ENCODE data around the gene N4BP2L2. TPM values are rescaled to one million over a fixed set of nuclear protein-coding genes. Genes with fewer than 3 reads are reported as not detected.
"Not testable (repeated sequence)": the region's sequence is repeated elsewhere in the genome, so short reads cannot be mapped to it uniquely, and the experiment has no call there.

N4BP2L2 gene
- 136 and 138 TPM in 2 replicates for total RNA-seq

GRCh38 chr13:32538621-32539246, at the start of gene N4BP2L2:
N4BP2L2 (minus strand) TSS chr13:32538795; CDS start chr13:32537027, 1,768 bp downstream.
- intact Hi-C loops (cut with micrococcal nuclease) = loop anchor here (1.0 to 10.0 kb wide), 20 partner anchors 8 to 1921 kb away; partner anchors contain the start of genes BRCA2, FRY, PDS5B and RFC3

DNA sequence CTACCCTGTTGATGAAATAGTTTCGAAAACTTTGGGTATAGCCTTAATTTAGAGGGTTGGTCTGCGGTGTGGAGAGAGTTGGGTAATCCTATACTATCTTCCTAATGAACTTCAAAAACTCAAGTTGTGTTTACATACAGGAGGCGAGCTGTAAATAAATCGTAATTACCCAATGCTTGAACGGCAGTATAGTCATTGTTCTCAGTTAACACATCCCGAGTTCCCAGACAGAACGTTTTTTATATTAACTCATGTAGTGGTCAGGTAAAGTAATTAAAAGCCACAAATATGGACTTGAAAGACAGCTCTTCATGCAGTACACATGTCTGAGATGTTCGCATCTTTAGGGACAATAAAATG, 49.2 kb upstream of the N4BP2L2 start:
- intact Hi-C loops (cut with micrococcal nuclease) = loop anchor here (1.0 to 5.0 kb wide), 12 partner anchors 63 to 1231 kb away; partner anchors contain the start of genes FRY and RFC3

GRCh38 chr13:32587011-32587810, 48.6 kb upstream of the N4BP2L2 start:
- intact Hi-C loops (cut with micrococcal nuclease) = loop anchor here (1.0 to 5.0 kb wide), 12 partner anchors 63 to 1232 kb away; partner anchors contain the start of genes FRY and RFC3

- intact Hi-C loops (cut with micrococcal nuclease) = loop anchor here (1.0 to 5.0 kb wide), 20 partner anchors 48 to 1233 kb away; partner anchors contain the start of genes BRCA2, FRY, N4BP2L1 and N4BP2L2
These were observed 47.7 kb upstream of the N4BP2L2 start, which contains the start of gene PDS5B for GRCh38 chr13:32586080-32586900. PDS5B (plus strand) TSS chr13:32586452; CDS start chr13:32648773, 62,321 bp downstream.

DNA sequence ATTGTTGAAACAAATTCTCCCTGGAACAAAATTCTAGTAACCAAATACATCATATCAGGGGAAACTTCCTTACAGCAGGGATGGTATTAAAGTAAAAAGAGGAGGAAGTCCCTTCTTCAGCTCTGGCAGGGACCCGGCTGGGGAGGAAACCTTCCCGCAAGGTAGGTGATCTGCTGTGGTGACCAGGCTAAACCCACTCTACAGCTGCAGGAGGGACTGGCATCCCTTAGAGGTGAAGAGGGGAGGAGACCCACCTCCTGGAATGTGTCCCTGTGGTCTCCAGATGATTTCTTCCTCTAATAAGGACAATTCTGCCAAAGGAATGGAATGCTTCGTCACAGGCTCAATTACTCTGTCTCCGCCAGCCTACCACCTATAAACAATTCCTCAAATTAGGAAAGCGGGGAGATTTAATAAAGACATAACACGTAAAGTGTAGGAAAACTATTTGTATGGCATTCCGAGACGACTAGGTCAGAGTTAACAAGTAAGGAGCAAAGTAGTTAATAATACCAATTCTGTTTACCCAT, 47.0 kb upstream of the N4BP2L2 start:
- intact Hi-C loops (cut with micrococcal nuclease) = loop anchor here (1.0 to 5.0 kb wide), 20 partner anchors 47 to 1233 kb away; partner anchors contain the start of genes BRCA2, FRY, N4BP2L1 and N4BP2L2

DNA sequence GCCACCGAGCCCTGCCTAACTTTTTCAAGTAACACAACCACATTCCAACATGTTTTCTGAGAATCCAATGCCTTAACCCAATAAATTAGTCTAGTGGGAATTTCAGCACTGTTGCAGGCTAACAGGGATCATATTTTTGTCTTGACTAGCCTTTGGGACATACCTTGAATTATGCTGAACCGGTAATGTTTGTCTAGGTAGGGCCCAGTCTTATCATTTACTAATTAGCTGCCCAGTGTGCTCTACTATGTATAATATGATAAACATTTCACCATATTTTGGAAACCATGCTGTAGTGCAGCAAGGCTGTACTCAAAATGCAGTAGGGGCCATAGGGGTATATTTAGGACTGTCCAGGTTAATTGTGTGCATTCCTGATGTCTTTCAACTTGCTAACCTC, 44.4 kb upstream of the N4BP2L2 start:
- intact Hi-C loops (cut with micrococcal nuclease) = loop anchor here (5.0 kb wide), 1 partner anchor 566 kb away; no protein-coding TSS in a partner anchor

GRCh38 chr13:32582281-32582680, 43.7 kb upstream of the N4BP2L2 start:
- intact Hi-C loops (cut with micrococcal nuclease) = loop anchor here (5.0 kb wide), 1 partner anchor 565 kb away; no protein-coding TSS in a partner anchor

- intact Hi-C loops (cut with micrococcal nuclease) = loop anchor here (1.0 to 5.0 kb wide), 6 partner anchors 43 to 671 kb away; partner anchors contain the start of gene N4BP2L2
These were observed 42.7 kb upstream of the N4BP2L2 start for GRCh38 chr13:32581177-32581786.

DNA sequence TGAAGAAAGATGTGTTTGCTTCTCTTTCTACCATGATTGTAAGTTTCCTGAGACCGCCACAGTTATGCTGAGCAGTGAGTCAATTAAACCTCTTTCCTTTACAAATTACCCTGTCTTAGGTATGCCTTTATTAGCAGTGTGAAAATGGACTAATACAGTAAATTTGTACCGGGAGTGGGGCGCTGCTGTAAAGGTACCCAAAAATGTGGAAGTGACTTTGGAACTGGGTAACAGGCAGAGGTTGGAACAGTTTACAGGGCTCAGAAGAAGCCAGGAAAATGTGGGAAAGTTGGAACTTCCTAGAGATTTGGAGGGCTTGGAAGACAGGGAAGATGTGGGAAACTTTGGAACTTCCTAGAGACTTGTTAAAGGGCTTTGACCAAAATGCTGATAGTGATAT, 38.4 kb upstream of the N4BP2L2 start:
- intact Hi-C loops (cut with micrococcal nuclease) = no loop called here

GRCh38 chr13:32575687-32576086, 37.1 kb upstream of the N4BP2L2 start:
- intact Hi-C loops (cut with micrococcal nuclease) = not testable (repeated sequence)

GRCh38 chr13:32560842-32561241, 22.2 kb upstream of the N4BP2L2 start:
- intact Hi-C loops (cut with micrococcal nuclease) = not testable (repeated sequence)

DNA sequence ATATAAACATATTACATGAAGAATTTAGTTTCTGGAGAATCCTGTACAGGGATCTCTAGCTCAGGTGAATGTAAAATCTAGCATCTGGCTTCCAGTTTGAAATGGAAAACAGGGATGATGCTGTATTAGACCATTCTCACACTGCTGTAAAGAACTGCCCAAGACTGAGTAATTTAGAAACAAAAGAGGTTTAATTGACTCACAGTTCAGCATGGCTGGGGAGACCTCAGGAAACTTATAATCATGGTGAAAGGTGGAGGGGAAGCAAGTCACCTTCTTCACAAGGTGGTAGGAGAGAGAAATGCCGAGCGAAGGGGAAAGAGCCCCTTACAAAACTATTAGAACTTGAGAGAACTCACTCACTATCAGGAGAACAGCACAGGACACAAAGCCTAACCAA, 17.0 kb upstream of the N4BP2L2 start:
- intact Hi-C loops (cut with micrococcal nuclease) = no loop called here

DNA sequence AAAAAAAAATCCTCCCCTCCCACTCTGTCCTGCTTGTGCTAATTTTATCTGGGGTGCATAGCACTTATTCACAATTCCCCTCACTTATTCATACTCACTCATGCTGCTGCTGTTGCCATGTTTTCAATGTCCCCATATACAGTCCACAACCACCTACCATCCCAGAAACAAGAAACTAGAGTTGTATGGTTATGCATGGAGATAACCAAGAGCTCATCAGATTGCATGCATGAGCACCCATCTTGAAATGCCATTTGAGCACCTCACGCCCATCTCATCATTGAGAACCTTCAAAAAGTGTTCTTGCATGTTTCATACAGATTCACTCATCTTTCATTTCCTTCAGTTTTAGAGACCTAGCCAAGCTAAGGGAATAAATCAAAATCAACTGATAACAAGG, 15.1 kb upstream of the N4BP2L2 start:
- intact Hi-C loops (cut with micrococcal nuclease) = no loop called here

DNA sequence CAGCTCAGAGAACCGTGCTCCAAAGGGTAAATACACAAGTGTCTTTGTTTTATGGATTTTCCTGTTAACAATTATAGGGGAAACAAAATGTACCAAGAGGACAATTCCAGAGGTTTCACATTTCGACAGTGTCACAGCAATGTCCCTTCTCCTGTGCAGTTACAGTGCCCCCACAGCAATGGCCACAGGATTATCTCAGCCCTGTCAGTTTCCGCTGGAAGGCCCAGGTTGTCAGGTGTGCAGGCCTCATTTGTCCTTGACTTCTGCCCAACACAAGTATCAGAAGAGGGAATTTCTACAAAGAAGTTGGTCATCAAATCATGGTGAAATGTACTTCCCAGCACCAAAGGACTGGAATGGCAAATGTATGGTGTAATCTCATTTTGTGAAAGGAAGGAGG, 11.2 kb upstream of the N4BP2L2 start:
- intact Hi-C loops (cut with micrococcal nuclease) = no loop called here

DNA sequence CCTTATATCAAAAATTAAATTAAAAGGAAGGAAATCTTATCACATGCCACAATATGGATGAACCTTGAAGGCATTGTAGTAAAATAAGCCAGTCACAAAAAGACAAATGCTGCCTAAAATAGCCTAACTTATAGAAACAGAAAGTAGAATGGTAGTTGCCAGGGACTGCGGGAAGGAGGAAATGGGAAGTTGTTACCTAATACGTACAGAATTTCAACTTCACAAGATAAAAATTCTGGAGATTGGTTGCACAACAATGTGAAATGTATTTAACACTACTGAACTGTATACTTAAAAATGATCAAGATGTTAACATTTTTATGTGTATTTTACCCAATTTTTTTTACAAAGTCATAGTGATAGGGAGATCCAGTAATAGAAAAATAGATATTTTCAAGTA, 10.2 kb upstream of the N4BP2L2 start:
- intact Hi-C loops (cut with micrococcal nuclease) = no loop called here

- intact Hi-C loops (cut with micrococcal nuclease) = no loop called here
These were observed 6.5 kb upstream of the N4BP2L2 start for GRCh38 chr13:32545083-32545482.

GRCh38 chr13:32542221-32542620, 3.6 kb upstream of the N4BP2L2 start:
- intact Hi-C loops (cut with micrococcal nuclease) = no loop called here

- intact Hi-C loops (cut with micrococcal nuclease) = loop anchor here (1.0 to 10.0 kb wide), 20 partner anchors 8 to 1921 kb away; partner anchors contain the start of genes BRCA2, FRY, PDS5B and RFC3
These were observed 413 bp downstream of the N4BP2L2 start for GRCh38 chr13:32538143-32538620.

- intact Hi-C loops (cut with micrococcal nuclease) = loop anchor here (1.0 to 10.0 kb wide), 20 partner anchors 7 to 1920 kb away; partner anchors contain the start of genes BRCA2, FRY, PDS5B and RFC3
These were observed 934 bp downstream of the N4BP2L2 start for GRCh38 chr13:32537580-32538142.
